ENCODE measurements around the gene COL27A1.
"Not testable (repeated sequence)": the region's sequence is repeated elsewhere in the genome, so short reads cannot be mapped to it uniquely, and the experiment has no call there.

Gene COL27A1

DNA sequence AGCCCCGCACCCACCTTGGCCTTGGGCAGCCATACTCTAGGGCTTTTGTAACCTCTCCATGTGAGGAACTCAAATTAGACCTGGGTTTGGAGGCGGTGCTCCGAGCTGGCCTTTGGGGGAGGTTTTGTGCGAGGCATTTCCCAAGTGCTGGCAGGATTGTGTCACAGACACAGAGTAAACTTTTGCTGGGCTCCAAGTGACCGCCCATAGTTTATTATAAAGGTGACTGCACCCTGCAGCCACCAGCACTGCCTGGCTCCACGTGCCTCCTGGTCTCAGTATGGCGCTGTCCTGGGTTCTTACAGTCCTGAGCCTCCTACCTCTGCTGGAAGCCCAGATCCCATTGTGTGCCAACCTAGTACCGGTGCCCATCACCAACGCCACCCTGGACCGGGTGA lies 174.3 kb downstream of the COL27A1 start, which contains the start of gene ORM2:
Gene ORM2 (plus strand): TSS at position 245 of the 398 bp plus-strand sequence. CDS start 36 bp downstream, at position 281.
- not testable (repeated sequence) for H3K9ac ChIP-seq (ENCODE audit: low read depth, low read length); H3K4me3 ChIP-seq (ENCODE audit: low read length); H3K4me2 ChIP-seq (ENCODE audit: low read length); H3K36me3 ChIP-seq (ENCODE audit: insufficient read depth, low read length); H3K4me1 ChIP-seq (ENCODE audit: control insufficient read depth, insufficient read depth, low read length); H3K9me3 ChIP-seq (replicated peaks; ENCODE audit: low read length)
- H3K27me3 ChIP-seq (ENCODE audit: control insufficient read depth, insufficient read depth, low read length): peaks cover 19% of the 10 kb centered on the region

DNA sequence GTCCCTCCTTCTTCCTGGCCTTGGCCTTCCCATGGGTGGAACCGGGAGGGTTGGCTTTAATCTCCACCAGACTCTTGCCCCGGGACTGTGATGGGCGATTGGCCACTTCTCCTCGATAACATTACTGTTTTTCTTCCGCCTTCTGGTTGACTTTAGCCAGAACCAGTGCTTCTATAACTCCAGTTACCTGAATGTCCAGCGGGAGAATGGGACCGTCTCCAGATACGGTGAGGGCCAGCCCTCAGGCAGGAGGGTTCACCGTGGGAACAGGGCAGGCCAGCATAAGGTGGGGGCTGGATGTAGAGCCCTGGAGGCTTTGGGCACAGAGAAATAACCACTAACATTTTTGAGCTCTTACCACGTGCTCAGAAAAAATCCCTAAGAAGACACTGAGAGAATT lies 175.3 kb downstream of the COL27A1 start:
- Histone ChIP-seq H3K9me3 (replicated peaks; ENCODE audit: low read length) (no peaks in the 10 kb centered on the region), H3K9ac (ENCODE audit: low read depth, low read length) (no peak overlapping the region), H3K27me3 (ENCODE audit: control insufficient read depth, insufficient read depth, low read length) (peaks cover 19% of the 10 kb centered on the region), H3K4me1 (ENCODE audit: control insufficient read depth, insufficient read depth, low read length) (no peaks in the 10 kb centered on the region), H3K36me3 (ENCODE audit: insufficient read depth, low read length) (peaks cover 2% of the 10 kb centered on the region), H3K4me3 (ENCODE audit: low read length) (no peak overlapping the region), H3K4me2 (ENCODE audit: low read length) (no peak overlapping the region)

DNA sequence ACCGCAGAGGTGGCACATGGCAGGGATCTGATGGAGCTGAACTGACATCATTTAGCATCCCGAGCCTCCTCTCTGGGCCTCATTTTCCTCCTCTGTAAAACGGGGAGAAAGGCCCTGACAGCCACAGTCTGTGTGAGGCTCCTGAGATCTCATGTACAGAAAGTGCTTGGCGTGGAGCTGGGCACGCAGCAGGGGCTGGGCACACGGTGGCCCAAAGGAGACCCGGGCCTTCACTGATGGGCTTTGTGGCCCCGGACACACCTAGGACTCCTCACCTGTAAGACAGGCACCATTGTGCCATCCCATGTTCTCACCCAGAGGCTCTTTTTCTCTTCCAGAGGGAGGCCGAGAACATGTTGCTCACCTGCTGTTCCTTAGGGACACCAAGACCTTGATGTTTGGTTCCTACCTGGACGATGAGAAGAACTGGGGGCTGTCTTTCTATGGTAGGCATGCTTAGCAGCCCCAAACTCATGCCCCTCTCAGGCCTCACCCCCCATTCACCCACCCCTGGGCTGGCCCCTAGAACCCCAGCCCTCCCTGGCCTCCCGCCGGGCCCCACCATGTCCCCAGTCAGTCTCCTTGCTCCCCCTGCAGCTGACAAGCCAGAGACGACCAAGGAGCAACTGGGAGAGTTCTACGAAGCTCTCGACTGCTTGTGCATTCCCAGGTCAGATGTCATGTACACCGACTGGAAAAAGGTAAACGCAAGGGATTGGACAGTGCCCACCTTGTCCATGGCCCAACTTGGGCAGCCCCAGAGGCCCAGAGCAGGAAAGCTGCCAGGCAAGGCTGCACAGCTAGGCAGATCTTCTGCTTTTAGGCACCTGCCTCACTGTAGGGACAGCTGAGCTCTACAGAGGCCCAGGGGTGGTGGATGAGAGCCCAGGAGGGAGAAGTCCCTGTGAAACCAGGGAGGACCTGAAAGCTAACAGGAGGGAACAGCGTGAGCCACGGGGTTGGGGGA lies 176.2 kb downstream of the COL27A1 start:
- not testable (repeated sequence) for H3K9ac ChIP-seq (ENCODE audit: low read depth, low read length); H3K4me3 ChIP-seq (ENCODE audit: low read length); H3K36me3 ChIP-seq (ENCODE audit: insufficient read depth, low read length); H3K4me2 ChIP-seq (ENCODE audit: low read length); H3K9me3 ChIP-seq (replicated peaks; ENCODE audit: low read length); H3K4me1 ChIP-seq (ENCODE audit: control insufficient read depth, insufficient read depth, low read length)
- peaks cover 19% of the 10 kb centered on the region for H3K27me3 ChIP-seq (ENCODE audit: control insufficient read depth, insufficient read depth, low read length)

DNA sequence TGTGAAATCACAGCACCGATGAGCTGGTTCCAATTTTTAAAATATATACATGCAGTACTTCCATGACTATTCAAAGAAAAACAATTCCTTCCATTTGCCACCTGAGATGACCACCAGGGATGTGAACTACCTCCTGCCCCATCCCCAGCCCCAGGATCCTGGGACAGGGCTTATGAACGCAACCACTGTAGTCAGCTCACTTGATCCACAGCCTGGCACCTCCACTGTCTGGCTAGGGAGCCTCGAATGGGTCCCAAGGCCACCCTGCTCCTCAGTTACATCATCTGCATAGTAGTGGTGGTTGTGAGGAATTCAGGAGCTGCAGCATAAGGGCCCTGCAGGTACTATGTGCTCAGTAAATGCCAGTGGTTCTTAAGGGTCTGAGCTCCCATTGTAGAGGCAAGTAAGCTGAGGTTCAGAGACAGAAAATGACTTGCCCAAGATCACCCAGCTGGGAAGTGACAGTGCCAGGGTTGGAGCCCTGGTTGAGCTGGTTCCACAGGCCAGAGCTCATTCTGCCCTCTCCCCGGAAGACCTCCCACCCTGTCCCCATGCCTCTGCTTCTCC lies 177.2 kb downstream of the COL27A1 start:
- not testable (repeated sequence) for H3K9me3 ChIP-seq (replicated peaks; ENCODE audit: low read length); H3K36me3 ChIP-seq (ENCODE audit: insufficient read depth, low read length); H3K9ac ChIP-seq (ENCODE audit: low read depth, low read length); H3K4me3 ChIP-seq (ENCODE audit: low read length); H3K4me1 ChIP-seq (ENCODE audit: control insufficient read depth, insufficient read depth, low read length); H3K4me2 ChIP-seq (ENCODE audit: low read length)
- H3K27me3 ChIP-seq (ENCODE audit: control insufficient read depth, insufficient read depth, low read length): peaks cover 19% of the 10 kb centered on the region

DNA sequence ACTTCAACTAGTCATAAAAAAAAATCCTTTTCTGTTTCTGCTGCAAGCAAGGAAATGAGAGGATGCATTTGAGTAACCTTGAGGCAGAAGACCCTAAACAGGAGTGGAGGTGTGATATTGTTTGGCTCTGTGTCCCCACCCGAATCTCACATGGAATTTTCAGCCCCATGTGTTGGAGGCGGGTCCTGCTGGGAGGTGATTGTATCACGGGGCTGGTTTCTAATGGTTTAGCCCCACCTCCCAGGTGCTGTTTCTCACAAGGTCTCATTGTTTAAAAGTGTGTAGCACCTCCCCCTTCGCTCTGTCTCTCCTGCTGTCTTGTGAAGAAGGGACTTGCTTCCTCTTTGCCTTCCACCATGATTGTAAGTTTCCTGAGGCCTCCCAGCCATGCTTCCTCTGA lies 178.4 kb downstream of the COL27A1 start:
- H3K9ac ChIP-seq (ENCODE audit: low read depth, low read length); H3K9me3 ChIP-seq (replicated peaks; ENCODE audit: low read length); H3K4me1 ChIP-seq (ENCODE audit: control insufficient read depth, insufficient read depth, low read length); H3K4me3 ChIP-seq (ENCODE audit: low read length); H3K4me2 ChIP-seq (ENCODE audit: low read length): not testable (repeated sequence)
- H3K36me3 ChIP-seq (ENCODE audit: insufficient read depth, low read length): peaks cover 15% of the 10 kb centered on the region
- H3K27me3 ChIP-seq (ENCODE audit: control insufficient read depth, insufficient read depth, low read length): peaks cover 15% of the 10 kb centered on the region

DNA sequence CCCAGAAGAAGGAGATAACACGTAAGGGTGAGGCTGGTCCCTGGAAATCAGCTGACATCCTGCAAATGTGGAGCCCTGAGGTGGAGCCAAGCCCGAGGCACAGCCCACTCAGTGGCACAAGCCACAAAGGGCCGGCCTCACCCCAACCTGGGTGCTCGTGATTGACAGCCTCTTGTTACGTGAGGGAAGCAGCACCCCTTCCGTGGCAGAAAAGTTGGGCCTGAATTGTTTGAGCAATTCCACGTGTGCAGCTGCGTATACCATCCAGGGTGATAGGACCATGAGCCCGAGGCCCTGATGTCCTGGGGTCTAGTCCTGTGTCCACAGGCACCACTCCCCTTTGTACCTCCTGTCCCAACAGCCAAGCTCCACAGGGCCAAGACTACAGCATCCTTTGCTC lies 179.2 kb downstream of the COL27A1 start:
- Histone ChIP-seq H3K4me3 (ENCODE audit: low read length) (no peak overlapping the region), H3K9ac (ENCODE audit: low read depth, low read length) (no peak overlapping the region), H3K9me3 (replicated peaks; ENCODE audit: low read length) (no peaks in the 10 kb centered on the region), H3K36me3 (ENCODE audit: insufficient read depth, low read length) (peaks cover 18% of the 10 kb centered on the region), H3K27me3 (ENCODE audit: control insufficient read depth, insufficient read depth, low read length) (peaks cover 15% of the 10 kb centered on the region), H3K4me2 (ENCODE audit: low read length) (no peak overlapping the region), H3K4me1 (ENCODE audit: control insufficient read depth, insufficient read depth, low read length) (no peaks in the 10 kb centered on the region)

DNA sequence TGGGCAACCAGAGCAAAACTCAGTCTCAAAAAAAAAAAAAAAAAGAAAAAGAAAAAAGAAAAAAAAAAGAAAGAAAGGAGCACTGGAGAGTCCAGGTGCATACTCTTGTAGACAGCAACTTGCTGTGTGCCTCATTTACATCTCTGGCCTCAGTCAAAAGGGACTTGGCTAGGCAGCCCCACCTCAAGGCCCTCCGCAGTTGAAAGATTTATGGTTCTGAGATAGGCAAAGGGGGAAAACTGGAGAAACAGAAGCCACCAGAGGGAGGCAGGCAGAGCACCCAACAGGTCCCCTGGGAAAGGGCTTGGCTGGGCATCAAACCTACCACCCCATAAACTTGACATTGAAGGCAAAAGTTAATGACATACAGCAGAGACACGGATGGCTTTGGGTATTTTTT lies 180.4 kb downstream of the COL27A1 start:
- Histone ChIP-seq H3K4me1 (ENCODE audit: control insufficient read depth, insufficient read depth, low read length) (no peaks in the 10 kb centered on the region), H3K4me2 (ENCODE audit: low read length) (no peak overlapping the region), H3K36me3 (ENCODE audit: insufficient read depth, low read length) (peaks cover 24% of the 10 kb centered on the region)

DNA sequence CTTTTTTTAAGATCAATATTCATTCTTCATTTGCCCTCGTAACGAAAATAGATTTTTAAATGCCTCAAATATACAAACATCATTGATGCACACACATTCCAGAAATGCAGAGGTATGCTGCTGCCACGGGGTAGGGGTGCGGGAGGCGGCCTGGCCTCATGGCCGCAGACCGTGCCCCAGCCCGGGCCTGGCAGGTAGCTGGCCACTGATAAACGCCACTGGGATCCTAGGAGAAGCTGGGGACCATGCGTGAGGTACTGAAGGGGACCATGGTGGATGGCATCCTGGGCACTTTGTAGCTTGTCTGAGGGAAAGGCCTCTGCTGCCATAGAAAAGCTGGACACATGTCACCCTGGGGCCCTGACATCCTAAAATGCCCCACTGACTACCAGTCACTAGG lies 180.8 kb downstream of the COL27A1 start:
- no peak overlapping the region for H3K4me2 ChIP-seq (ENCODE audit: low read length)
- no peaks in the 10 kb centered on the region for H3K9me3 ChIP-seq (replicated peaks; ENCODE audit: low read length)
- H3K4me3 ChIP-seq (ENCODE audit: low read length): no peak overlapping the region
- H3K9ac ChIP-seq (ENCODE audit: low read depth, low read length): no peak overlapping the region
- peaks cover 10% of the 10 kb centered on the region for H3K27me3 ChIP-seq (ENCODE audit: control insufficient read depth, insufficient read depth, low read length)
- H3K36me3 ChIP-seq (ENCODE audit: insufficient read depth, low read length): peaks cover 25% of the 10 kb centered on the region
- H3K4me1 ChIP-seq (ENCODE audit: control insufficient read depth, insufficient read depth, low read length): no peaks in the 10 kb centered on the region

More for the DNA sequence above, 180.4 kb downstream of the COL27A1 start:
- Histone ChIP-seq H3K9me3 (replicated peaks; ENCODE audit: low read length) (no peaks in the 10 kb centered on the region), H3K4me3 (ENCODE audit: low read length) (no peak overlapping the region), H3K27me3 (ENCODE audit: control insufficient read depth, insufficient read depth, low read length) (peaks cover 13% of the 10 kb centered on the region), H3K9ac (ENCODE audit: low read depth, low read length) (no peak overlapping the region)

DNA sequence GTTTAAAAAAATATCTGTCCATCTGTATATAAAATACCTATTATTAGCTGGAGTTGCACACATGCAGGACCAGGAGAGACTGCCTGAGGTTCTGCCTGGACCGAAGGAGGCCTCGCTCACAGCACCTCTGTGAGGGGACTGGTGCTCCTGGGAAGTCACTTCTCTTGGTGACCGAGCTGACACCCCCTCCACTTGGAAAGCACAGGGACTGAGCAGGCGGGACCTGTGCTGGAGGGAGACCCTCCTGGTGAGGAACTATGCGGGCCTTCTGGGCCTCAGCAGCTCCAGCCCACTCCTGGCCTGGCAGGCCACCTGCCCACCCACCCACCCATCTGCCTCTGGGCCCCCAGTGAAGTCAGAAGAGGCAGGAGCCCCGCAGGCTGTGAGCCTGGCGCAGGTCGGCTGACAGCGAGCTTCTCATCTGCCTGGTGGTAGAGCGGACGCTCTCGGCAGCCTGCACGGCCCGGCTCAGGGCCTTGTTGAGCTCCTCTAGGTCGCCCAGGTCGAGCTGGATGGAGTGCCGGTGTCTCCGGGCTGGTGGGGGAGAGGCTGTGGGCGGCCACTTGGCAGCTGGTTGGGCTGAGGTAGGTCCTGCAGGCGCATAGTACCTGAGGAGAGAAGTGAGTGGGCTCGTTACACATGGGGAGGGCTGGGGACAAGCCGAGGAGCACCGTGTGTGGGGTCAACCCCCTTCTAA lies 181.5 kb downstream of the COL27A1 start:
- H3K9me3 ChIP-seq (replicated peaks; ENCODE audit: low read length): no peaks in the 10 kb centered on the region
- no peak overlapping the region for H3K4me2 ChIP-seq (ENCODE audit: low read length)
- no peak overlapping the region for H3K4me3 ChIP-seq (ENCODE audit: low read length)
- no peaks in the 10 kb centered on the region for H3K4me1 ChIP-seq (ENCODE audit: control insufficient read depth, insufficient read depth, low read length)
- H3K27me3 ChIP-seq (ENCODE audit: control insufficient read depth, insufficient read depth, low read length): peaks cover 7% of the 10 kb centered on the region
- peaks cover 30% of the 10 kb centered on the region for H3K36me3 ChIP-seq (ENCODE audit: insufficient read depth, low read length)
- no peak overlapping the region for H3K9ac ChIP-seq (ENCODE audit: low read depth, low read length)

DNA sequence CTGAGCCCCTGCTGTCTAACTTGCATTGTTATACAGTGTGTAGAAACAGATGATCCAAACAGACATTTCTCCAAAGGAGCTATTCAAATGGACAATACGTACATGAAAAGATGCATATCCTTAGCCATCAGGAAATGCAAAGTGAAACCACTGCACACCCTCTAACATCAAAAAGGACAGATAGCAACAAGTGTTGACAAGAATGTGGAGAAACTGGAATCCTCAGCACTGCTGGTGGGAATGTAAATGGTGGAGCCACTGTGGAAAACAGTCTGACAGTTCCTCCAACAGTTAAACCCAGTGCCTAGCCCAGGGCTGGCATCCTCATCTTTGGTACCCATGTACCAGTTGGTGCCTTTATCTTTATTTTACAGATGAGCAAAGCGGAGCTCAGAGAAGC lies 182.8 kb downstream of the COL27A1 start:
- Histone ChIP-seq H3K4me2 (ENCODE audit: low read length) (no peak overlapping the region), H3K9ac (ENCODE audit: low read depth, low read length) (no peak overlapping the region), H3K36me3 (ENCODE audit: insufficient read depth, low read length) (peaks cover 33% of the 10 kb centered on the region), H3K9me3 (replicated peaks; ENCODE audit: low read length) (no peaks in the 10 kb centered on the region), H3K4me3 (ENCODE audit: low read length) (no peak overlapping the region), H3K27me3 (ENCODE audit: control insufficient read depth, insufficient read depth, low read length) (no peaks in the 10 kb centered on the region), H3K4me1 (ENCODE audit: control insufficient read depth, insufficient read depth, low read length) (no peaks in the 10 kb centered on the region)

DNA sequence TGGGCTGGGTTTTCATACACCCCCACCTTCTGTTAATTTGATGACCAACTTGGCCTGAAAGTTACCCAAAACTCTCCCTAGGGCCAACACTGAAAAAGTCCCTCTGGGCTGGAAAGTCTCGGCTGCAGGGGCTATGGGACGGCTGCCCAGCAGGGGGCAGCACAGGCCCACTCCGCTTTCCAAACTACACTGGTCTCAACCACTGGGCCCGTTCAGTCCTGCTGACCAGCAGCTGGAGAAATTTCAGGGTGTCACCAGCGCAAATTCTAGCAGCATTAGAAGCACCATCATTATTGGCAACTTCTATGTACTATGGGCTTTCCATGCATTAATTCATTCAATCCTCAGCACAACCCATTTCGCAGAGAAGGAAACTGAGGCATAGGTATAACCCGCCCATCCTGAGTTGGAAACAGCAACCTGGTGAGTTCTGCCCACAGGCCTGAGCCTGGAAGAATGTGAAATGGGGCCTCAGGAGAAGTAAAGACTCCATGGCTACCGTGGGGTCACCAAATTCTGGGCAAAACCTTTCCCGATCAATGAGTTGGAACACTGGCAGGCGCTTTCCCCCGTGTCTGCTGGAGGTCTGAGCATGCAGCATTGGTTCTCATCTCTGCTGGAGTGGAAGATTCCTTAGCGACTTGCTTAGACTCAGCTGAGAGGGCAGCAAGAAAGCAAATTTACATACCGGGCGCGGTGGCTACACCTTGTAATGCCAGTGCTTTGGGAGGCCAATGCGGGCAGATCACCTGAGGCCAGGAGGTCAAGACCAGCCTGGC lies 184.0 kb downstream of the COL27A1 start:
- H3K4me1 ChIP-seq (ENCODE audit: control insufficient read depth, insufficient read depth, low read length): no peaks in the 10 kb centered on the region
- no peak overlapping the region for H3K9ac ChIP-seq (ENCODE audit: low read depth, low read length)
- H3K27me3 ChIP-seq (ENCODE audit: control insufficient read depth, insufficient read depth, low read length): no peaks in the 10 kb centered on the region
- H3K4me2 ChIP-seq (ENCODE audit: low read length): no peak overlapping the region
- peaks cover 39% of the 10 kb centered on the region for H3K36me3 ChIP-seq (ENCODE audit: insufficient read depth, low read length)
- H3K4me3 ChIP-seq (ENCODE audit: low read length): no peak overlapping the region
- H3K9me3 ChIP-seq (replicated peaks; ENCODE audit: low read length): no peaks in the 10 kb centered on the region

All from skeletal muscle satellite cell (primary cell).